K562 (cell line): ENCODE results near the gene MPHOSPH9.

Source experiments
- ATF6 ChIP-seq: sonication (generic); formaldehyde crosslinking; IDR thresholded peaks from 2 replicates; pipeline ENCODE4 v1.4.0; 2020; ENCODE audit warnings: mild to moderate bottlenecking, missing genetic modification reagents
- BRCA1 ChIP-seq, 2 experiments: fragments of 450-650 bp in 1 of 2; sonication (generic) in 1 of 2; formaldehyde crosslinking in 1 of 2; IDR thresholded peaks; 2 replicates each; pipeline versions ENCODE4 v1.5.0 to v1.6.1; 2017 to 2020; ENCODE audit warnings: mild to moderate bottlenecking in 1 of 2, missing genetic modification reagents in 1 of 2
- CTCF ChIP-seq, 3 experiments: IDR thresholded peaks in 2 of 3; conservative IDR thresholded peaks in 1 of 3; 2 replicates each; pipeline ENCODE4 v1.5.1; 2011 to 2012; ENCODE audit warnings: low read length in 3 of 3, mild to moderate bottlenecking in 3 of 3, control low read depth in 2 of 3, improper control_type of control experiment in 1 of 3, inconsistent platforms in 1 of 3, low read depth in 1 of 3, mixed read lengths in 1 of 3, moderate library complexity in 1 of 3; ENCODE audit not compliant: insufficient read depth in 2 of 3
- HDGF ChIP-seq: fragments of 450-650 bp; IDR thresholded peaks from 2 replicates; pipeline ENCODE4 v1.6.1; 2016
- HMGXB4 ChIP-seq: sonication (generic); formaldehyde crosslinking; IDR thresholded peaks from 2 replicates; pipeline ENCODE4 v1.8.1; 2023; ENCODE audit warnings: mild to moderate bottlenecking, missing genetic modification reagents
- SP1 ChIP-seq: sonication (generic); formaldehyde crosslinking; IDR thresholded peaks from 2 replicates; pipeline ENCODE4 v1.8.1; 2022; ENCODE audit warnings: mild to moderate bottlenecking, missing genetic modification reagents
- SP2 ChIP-seq: IDR thresholded peaks from 2 replicates; pipeline ENCODE4 v1.6.1; 2011; ENCODE audit warnings: mild to moderate bottlenecking, low read depth, low read length, moderate library complexity; ENCODE audit not compliant: poor library complexity, severe bottlenecking; ENCODE audit errors: extremely low read depth
- TEAD2 ChIP-seq: fragments of 450-650 bp; IDR thresholded peaks from 2 replicates; pipeline ENCODE4 v1.6.1; 2016; ENCODE audit warnings: missing genetic modification characterization, control low read depth, missing compliant biosample characterization
- ZFP91 ChIP-seq: sonication (generic); formaldehyde crosslinking; IDR thresholded peaks from 2 replicates; pipeline ENCODE4 v1.8.0; 2022; ENCODE audit warnings: mild to moderate bottlenecking, missing genetic modification reagents

GRCh38 chr12:123164222-123164621 is 68.7 kb downstream of the MPHOSPH9 start:
- TF ChIP-seq SP1 (CRISPR knock-in tag) (no peak), ATF6 (CRISPR knock-in tag) (no peak), CTCF (IDR thresholded peaks at IDR 0.05 in 2 of 3, conservative IDR thresholded peaks at IDR 0.05 in 1 of 3; ENCODE audit: insufficient read depth in 2 of 3, low read depth in 1 of 3, low read length in 3 of 3) (no peak), ZFP91 (CRISPR knock-in tag) (no peak), TEAD2 (no peak), HMGXB4 (CRISPR knock-in tag) (no peak), SP2 (no peak), HDGF (no peak), BRCA1 (IDR thresholded peaks at IDR 0.05) (no peak), BRCA1 (CRISPR knock-in tag; IDR thresholded peaks at IDR 0.05) (no peak)
